Measurements from ENCODE around the gene CHRNB4.
A peak's percentile ranks its signal among the peaks of the same experiment; 100 is the strongest.

CHRNB4 gene

DNA sequence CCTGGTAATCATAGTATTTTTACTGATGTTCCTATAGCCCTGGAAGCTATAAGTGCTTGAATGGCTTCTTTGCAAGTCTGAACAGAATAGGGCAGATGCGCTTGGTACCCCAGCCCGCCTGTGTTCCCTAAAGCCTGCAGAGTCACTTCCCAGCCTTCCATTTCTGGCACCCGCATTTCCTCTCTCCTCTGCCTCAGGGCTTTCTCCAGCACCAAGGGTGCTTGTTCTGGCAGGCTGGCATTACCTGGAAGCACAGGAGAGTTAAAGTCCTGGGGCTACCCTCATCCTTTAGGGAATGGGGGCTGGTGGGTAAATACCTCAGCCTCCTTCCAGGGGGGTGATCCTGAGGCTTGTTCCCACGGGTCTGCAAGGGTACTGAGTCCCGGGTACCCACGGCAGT lies 12.8 kb downstream of the CHRNB4 start:
- H3K9me3 ChIP-seq (ENCODE audit: control insufficient read depth, insufficient read depth, low read length), result no peaks in the 10 kb centered on the region
- peaks cover under 1% of the 10 kb centered on the region for H3K27me3 ChIP-seq (ENCODE audit: control insufficient read depth, insufficient read depth, low read length)
- no peak overlapping the region for H3K4me3 ChIP-seq (ENCODE audit: low read depth, low read length)
- no peak overlapping the region for H3K9ac ChIP-seq (ENCODE audit: low read depth, low read length)
- no peaks in the 10 kb centered on the region for H3K36me3 ChIP-seq (ENCODE audit: control insufficient read depth, insufficient read depth, low read length)
- no peaks in the 10 kb centered on the region for H3K4me1 ChIP-seq (ENCODE audit: control insufficient read depth, insufficient read depth, low read length)

DNA sequence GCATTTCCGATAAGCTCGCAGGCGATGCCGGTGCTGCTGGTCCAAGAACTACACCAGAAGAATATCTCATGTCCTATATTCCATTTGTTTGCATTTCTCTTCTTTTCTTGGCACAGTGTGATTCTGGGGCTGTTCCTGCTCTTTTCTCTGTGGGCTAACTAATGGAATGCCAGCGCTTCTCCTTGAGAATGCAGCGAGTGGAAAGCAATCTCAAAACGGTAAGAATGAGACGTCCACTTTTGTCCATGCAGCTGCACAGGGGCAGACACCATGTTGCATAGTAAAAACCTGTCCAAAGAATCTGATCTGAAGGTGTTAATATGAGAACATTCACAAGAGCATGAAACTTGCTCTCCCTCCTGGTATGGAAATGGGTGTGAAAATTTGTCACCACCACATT lies 13.7 kb downstream of the CHRNB4 start:
- no peaks in the 10 kb centered on the region for H3K36me3 ChIP-seq (ENCODE audit: control insufficient read depth, insufficient read depth, low read length)
- no peaks in the 10 kb centered on the region for H3K4me1 ChIP-seq (ENCODE audit: control insufficient read depth, insufficient read depth, low read length)
- H3K9me3 ChIP-seq (ENCODE audit: control insufficient read depth, insufficient read depth, low read length), result no peaks in the 10 kb centered on the region
- no peak overlapping the region for H3K9ac ChIP-seq (ENCODE audit: low read depth, low read length)
- H3K27me3 ChIP-seq (ENCODE audit: control insufficient read depth, insufficient read depth, low read length), result peaks cover 6% of the 10 kb centered on the region
- H3K4me3 ChIP-seq (ENCODE audit: low read depth, low read length), result no peak overlapping the region

DNA sequence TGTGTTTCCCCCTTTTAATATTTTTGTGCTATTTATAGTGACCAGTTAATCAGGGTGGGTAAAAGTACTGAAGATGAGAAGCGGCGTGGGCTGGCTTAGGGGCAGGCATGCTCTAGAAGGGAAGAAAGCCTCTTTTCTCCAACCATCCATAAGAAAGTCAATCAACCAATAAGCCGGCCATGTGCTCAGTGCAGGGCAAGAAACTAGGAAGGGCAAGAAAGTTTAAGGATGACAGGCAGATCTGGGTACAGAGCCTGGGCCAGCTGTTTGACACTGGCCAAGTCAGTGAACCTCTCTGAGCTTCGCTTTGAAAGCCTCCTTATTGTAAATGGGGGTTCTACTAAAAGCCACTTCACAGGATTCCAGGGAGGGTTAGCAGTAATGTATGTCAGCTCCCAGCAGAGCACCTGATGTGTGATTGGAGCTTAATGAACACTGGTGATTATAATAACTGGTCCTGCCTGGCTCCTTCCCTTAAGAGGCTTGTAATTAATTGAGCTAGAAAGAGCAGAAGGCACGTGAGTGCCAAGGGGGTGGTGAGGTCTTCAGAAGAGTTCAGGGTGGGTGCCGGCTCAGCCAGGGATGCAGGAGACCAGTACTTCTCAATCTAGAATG lies 14.5 kb downstream of the CHRNB4 start:
- Histone ChIP-seq H3K27me3 (ENCODE audit: control insufficient read depth, insufficient read depth, low read length) (peaks cover 14% of the 10 kb centered on the region), H3K36me3 (ENCODE audit: control insufficient read depth, insufficient read depth, low read length) (no peaks in the 10 kb centered on the region), H3K4me1 (ENCODE audit: control insufficient read depth, insufficient read depth, low read length) (no peaks in the 10 kb centered on the region), H3K9ac (ENCODE audit: low read depth, low read length) (no peak overlapping the region), H3K9me3 (ENCODE audit: control insufficient read depth, insufficient read depth, low read length) (no peaks in the 10 kb centered on the region), H3K4me3 (ENCODE audit: low read depth, low read length) (no peak overlapping the region)

DNA sequence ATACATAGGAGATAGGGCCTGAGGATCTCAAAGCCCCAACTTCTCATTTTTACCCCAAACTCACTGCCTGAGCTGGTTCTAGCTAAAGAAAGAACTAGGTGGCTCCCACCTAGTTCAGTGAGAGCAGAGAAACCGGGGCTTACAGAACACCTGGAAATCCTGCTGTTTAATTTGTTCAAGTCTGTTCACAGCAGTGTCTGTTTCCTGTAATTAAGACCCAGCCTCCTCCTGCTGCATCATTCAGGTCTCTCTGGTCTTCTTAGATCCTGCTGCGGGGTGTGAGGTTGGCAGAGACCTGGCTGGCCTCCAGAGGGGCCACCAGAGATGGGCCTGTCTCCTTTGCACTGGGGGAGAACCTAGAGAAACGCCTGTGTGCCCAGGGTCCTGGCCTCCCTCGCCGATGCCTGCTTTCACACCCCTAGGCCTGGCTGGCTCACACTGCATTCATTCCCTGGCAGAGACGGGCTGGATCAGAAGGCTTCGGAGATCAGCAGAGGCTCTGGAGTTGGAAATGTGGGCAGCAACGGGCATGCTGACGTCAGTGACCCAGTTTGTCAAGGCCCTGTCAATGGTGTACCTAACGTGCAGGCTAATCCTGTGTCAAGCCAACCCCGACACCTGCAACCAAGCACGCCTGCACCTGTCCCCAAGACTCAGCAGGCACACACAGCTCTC lies 15.3 kb downstream of the CHRNB4 start:
- H3K4me1 ChIP-seq (ENCODE audit: control insufficient read depth, insufficient read depth, low read length), result no peaks in the 10 kb centered on the region
- H3K9ac ChIP-seq (ENCODE audit: low read depth, low read length), result no peak overlapping the region
- no peaks in the 10 kb centered on the region for H3K9me3 ChIP-seq (ENCODE audit: control insufficient read depth, insufficient read depth, low read length)
- H3K4me3 ChIP-seq (ENCODE audit: low read depth, low read length), result no peak overlapping the region
- no peaks in the 10 kb centered on the region for H3K36me3 ChIP-seq (ENCODE audit: control insufficient read depth, insufficient read depth, low read length)
- peaks cover 20% of the 10 kb centered on the region for H3K27me3 ChIP-seq (ENCODE audit: control insufficient read depth, insufficient read depth, low read length)

DNA sequence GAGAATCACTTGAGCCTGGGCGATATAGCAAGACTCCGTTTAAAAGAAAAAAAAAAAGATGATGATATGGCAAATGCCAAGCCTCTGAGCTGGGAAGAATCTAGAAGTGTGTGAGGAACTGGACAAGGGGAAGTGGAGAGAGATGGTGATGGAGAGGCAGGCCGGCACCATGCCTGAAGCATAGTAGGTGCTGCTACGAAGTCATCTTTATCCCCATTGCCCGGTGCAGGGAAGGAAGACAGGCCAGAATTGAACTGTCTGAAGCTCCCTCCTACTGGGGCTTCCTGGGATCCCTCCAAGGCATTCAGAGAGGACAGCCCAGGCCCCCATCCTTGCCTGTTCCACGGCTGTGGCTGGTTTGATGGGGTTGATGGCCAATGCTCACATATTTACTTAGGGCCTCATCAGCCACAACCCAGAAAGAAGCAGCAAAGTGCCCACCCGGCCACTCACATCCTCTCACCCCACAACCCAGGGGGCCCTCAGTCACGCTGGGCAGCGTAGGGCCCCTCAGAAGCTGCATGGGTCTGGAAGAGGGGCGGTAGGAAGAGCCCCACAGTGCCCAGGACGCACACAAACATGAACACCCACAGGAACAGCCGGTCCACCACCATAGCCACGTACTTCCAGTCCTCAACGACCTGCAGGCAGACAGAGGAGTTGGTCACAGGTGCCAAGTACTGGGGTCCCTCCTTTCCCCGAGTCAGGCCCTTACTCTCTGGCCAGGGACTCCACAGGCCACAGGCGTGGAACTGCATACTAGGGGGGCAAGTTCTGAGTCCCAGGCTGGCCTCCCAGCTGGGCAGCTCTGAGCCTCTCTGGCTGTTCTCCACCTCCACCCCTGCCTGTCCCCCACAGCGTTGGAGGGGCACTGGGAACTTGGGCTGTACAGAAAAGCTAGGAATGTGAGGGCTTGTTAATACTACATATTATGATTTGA lies 16.1 kb downstream of the CHRNB4 start:
- H3K4me1 ChIP-seq (ENCODE audit: control insufficient read depth, insufficient read depth, low read length), result no peaks in the 10 kb centered on the region
- no peak overlapping the region for H3K9ac ChIP-seq (ENCODE audit: low read depth, low read length)
- H3K4me3 ChIP-seq (ENCODE audit: low read depth, low read length), result no peak overlapping the region
- peaks cover 24% of the 10 kb centered on the region for H3K27me3 ChIP-seq (ENCODE audit: control insufficient read depth, insufficient read depth, low read length)
- H3K36me3 ChIP-seq (ENCODE audit: control insufficient read depth, insufficient read depth, low read length), result no peaks in the 10 kb centered on the region
- no peaks in the 10 kb centered on the region for H3K9me3 ChIP-seq (ENCODE audit: control insufficient read depth, insufficient read depth, low read length)

DNA sequence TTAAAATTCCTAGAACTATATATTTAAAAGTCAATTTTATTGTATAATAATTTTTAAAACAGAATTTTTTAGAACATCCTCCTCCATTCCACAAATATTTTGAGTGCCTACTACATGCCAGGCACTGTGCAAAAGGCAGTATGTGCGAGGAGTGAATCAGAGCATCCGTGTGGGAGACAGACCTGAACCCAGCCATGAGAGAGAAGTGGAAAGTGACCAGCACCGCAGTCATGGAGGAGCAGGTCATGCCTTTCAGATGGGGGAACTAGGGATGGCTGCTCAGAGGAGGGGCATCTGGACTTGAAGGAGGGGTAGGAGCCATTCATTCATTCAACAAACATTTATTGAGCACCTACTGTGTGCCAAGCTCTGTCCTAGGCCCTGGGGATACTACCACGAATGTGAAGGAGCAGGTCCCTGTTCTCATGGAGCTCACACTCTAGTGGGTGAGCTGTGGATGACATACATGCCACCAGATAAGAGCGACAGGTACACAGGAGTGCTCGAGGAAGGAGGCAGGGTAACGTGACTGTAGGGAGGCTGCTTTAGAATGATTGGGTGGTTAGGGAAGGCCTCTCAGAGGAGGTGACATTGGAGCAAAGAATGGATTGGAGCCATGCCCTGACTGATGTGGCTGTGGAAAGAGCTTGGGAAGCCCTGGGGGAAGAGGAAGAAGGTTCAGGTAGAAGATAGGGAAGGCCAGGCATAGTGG lies 17.1 kb downstream of the CHRNB4 start:
- Histone ChIP-seq H3K9me3 (ENCODE audit: control insufficient read depth, insufficient read depth, low read length) (no peaks in the 10 kb centered on the region), H3K36me3 (ENCODE audit: control insufficient read depth, insufficient read depth, low read length) (no peaks in the 10 kb centered on the region), H3K27me3 (ENCODE audit: control insufficient read depth, insufficient read depth, low read length) (peaks cover 34% of the 10 kb centered on the region), H3K4me1 (ENCODE audit: control insufficient read depth, insufficient read depth, low read length) (peaks cover 2% of the 10 kb centered on the region), H3K9ac (ENCODE audit: low read depth, low read length) (no peak overlapping the region), H3K4me3 (ENCODE audit: low read depth, low read length) (no peak overlapping the region)

DNA sequence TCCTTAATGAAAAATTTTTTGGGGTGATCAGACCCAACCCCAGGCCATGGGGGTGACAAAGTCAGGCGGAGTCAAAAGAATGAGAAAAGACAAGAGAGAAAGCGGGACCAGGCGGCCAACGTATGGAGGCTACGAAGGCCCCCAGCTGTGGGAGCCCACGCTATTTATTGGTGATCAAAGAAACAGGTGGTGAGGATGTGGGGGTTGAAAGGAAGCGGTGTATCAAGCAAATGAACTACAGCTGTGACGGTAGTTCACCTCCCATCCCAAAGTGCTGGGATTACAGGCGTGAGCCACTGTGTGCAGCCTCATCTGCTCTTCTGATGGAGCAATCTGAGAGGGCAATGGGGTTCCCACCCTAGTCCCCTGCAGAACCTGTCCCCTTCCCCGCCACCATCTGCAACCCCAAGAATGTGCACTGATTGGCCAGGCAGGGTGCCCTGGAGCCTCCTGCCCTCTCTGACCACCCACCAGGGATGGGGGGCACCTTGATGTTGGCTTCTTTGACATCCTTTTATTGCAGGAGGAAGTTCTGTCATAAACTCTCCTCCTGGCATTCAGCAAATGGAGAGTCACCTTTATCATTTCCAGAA lies 19.1 kb downstream of the CHRNB4 start:
- peaks cover 2% of the 10 kb centered on the region for H3K4me1 ChIP-seq (ENCODE audit: control insufficient read depth, insufficient read depth, low read length)
- H3K9me3 ChIP-seq (ENCODE audit: control insufficient read depth, insufficient read depth, low read length), result no peaks in the 10 kb centered on the region
- no peak overlapping the region for H3K9ac ChIP-seq (ENCODE audit: low read depth, low read length)
- no peak overlapping the region for H3K4me3 ChIP-seq (ENCODE audit: low read depth, low read length)
- peaks cover 38% of the 10 kb centered on the region for H3K27me3 ChIP-seq (ENCODE audit: control insufficient read depth, insufficient read depth, low read length)
- no peaks in the 10 kb centered on the region for H3K36me3 ChIP-seq (ENCODE audit: control insufficient read depth, insufficient read depth, low read length)

DNA sequence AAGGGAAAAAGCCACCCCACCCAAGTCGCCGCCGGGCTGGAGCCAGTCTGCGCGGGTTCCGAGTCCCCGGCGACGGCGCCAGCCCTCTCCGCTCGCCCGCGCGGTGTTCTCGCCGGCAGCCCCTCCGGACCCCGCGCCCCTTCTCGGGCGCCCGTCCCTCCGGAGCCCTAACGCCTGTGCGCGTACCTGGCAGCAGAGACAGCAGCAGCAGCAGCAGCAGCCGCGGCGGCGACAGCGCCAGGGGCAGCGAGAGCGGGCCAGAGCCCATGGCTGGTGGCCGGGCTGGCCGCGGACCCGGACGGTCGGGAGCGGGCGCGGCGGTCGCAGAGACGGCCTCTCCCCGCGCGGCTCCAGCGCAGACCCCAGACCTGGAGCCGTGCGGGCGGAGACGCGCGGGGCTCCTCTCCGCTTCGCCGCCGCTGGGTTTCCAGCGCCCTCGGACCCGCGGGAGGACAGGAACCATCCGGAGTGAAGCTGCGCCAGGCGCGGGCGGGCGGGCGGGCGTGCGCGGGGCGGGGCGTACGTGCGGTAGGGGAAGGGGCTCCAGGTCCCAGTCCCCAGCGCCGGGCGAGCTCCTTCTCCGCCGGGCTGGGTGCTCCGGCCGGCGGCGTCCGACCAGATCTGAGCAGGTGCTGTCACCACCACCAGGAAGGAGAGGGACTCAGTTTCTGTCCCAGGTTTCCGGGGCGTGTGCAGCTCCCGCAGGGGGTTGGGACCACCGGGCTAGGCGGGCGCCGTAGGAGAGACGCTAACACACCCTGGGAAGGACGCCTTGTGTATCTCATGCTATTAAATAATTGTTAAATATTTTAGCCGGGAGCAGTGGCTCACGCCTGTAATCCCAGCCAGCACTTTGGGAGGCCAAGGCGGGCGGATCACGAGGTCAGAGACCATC lies 20.2 kb downstream of the CHRNB4 start, which contains the start of gene CHRNA3:
CHRNA3 (minus strand) TSS at position 470 of the 895 bp plus-strand sequence; CDS start at position 268, 202 bp downstream.
- no peak within 1 kb of the TSS for H3K9ac ChIP-seq (ENCODE audit: low read depth, low read length)
- peaks cover 38% of the 10 kb centered on the region for H3K27me3 ChIP-seq (ENCODE audit: control insufficient read depth, insufficient read depth, low read length)
- H3K36me3 ChIP-seq (ENCODE audit: control insufficient read depth, insufficient read depth, low read length), result no peaks in the 10 kb centered on the region
- peaks cover 2% of the 10 kb centered on the region for H3K4me1 ChIP-seq (ENCODE audit: control insufficient read depth, insufficient read depth, low read length)
- peak within 1 kb of the TSS; percentile 53 for H3K4me3 ChIP-seq (ENCODE audit: low read depth, low read length)
- no peaks in the 10 kb centered on the region for H3K9me3 ChIP-seq (ENCODE audit: control insufficient read depth, insufficient read depth, low read length)

DNA sequence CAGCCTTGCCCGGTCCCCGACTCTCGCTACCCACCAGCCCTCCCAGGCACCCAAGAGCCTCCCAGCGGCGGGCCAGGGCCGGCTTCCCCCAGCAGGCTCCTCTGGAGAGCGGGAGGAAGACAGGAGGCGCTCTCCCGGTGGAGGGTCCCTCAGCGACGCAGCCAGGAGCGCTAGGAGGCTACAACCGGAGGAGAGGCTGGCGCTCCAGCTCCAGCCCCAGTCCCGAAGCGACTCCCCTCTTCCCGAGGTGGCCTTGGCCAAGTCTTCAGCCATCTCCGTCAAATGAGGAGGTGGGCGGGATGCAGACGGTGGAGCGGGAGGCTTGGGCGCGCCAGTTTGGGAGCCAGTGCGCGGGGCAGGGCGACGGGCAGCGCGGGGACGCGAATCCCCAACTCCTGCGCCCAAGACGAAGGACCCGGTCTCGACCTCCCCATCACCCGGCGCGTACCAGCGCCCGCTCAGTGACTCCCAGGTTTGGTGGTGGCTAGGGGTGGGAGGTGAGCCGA lies 20.9 kb downstream of the CHRNB4 start:
- no peaks in the 10 kb centered on the region for H3K36me3 ChIP-seq (ENCODE audit: control insufficient read depth, insufficient read depth, low read length)
- no peak overlapping the region for H3K9ac ChIP-seq (ENCODE audit: low read depth, low read length)
- peak overlapping the region; percentile 53 for H3K4me3 ChIP-seq (ENCODE audit: low read depth, low read length)
- H3K27me3 ChIP-seq (ENCODE audit: control insufficient read depth, insufficient read depth, low read length), result peaks cover 38% of the 10 kb centered on the region
- H3K4me1 ChIP-seq (ENCODE audit: control insufficient read depth, insufficient read depth, low read length), result peaks cover 2% of the 10 kb centered on the region
- H3K9me3 ChIP-seq (ENCODE audit: control insufficient read depth, insufficient read depth, low read length), result no peaks in the 10 kb centered on the region
